ENCODE results near the gene POLR2L.

Gene POLR2L

GRCh38 chr11:794013-794765 lies 48.1 kb downstream of the POLR2L start:
- DNase-seq (no peak), ATAC-seq (no peak)

GRCh38 chr11:793556-793955 lies 48.8 kb downstream of the POLR2L start:
- no peak for ATAC-seq
- no peak for DNase-seq

GRCh38 chr11:792873-793272 lies 49.5 kb downstream of the POLR2L start:
- ATAC-seq (no peak), DNase-seq (no peak)

GRCh38 chr11:792535-792821 lies 49.9 kb downstream of the POLR2L start:
- DNase-seq (no peak), ATAC-seq (no peak)

GRCh38 chr11:791658-792534 lies 50.4 kb downstream of the POLR2L start:
- DNase-seq (no peak), ATAC-seq (no peak)

- DNase-seq, result no peak
- peak; percentile 11 for ATAC-seq
Measured at GRCh38 chr11:790721-791564, 51.4 kb downstream of the POLR2L start.

- ATAC-seq, result peak; percentile 11
- peak; percentile 67 for DNase-seq
Measured at GRCh38 chr11:789943-790342, 52.4 kb downstream of the POLR2L start, which contains the start of gene CEND1. Gene CEND1 (minus strand): TSS chr11:790090. CDS start chr11:788576, 1,514 bp downstream.

Measured in stimulated activated naive CD8-positive, alpha-beta T cell treated with anti-CD3 and anti-CD28 coated beads, Interleukin-15, Interleukin-2, amounts not matched to agents 100 U/mL and 50 U/mL, for 24 hours (primary cell).